OCI-M2 (cell line): ENCODE data around the gene TUBB3.
A peak's percentile ranks its signal among the peaks of the same experiment; 100 is the strongest.
"Not testable (repeated sequence)": the region's sequence is repeated elsewhere in the genome, so short reads cannot be mapped to it uniquely, and the experiment has no call there.

Experiments
- DNase-seq: peaks from one replicate; lab custom pipeline; 2025; ENCODE audit not compliant: unreplicated experiment; lab: John Stamatoyannopoulos, UW

The TUBB3 gene

GRCh38 chr16:89917773-89918452, 5.2 kb upstream of the TUBB3 start:
- DNase-seq: no peak

- DNase-seq: peak; percentile 30
These were observed 4.4 kb upstream of the TUBB3 start, which contains the start of gene MC1R for GRCh38 chr16:89918453-89919347. Gene MC1R (plus strand): TSS chr16:89918862. CDS start chr16:89919259, 397 bp downstream.

- no peak for DNase-seq
These were observed 3.4 kb upstream of the TUBB3 start for GRCh38 chr16:89919535-89920406.

- DNase-seq: no peak
These were observed 2.4 kb upstream of the TUBB3 start for GRCh38 chr16:89920723-89921122.

DNA sequence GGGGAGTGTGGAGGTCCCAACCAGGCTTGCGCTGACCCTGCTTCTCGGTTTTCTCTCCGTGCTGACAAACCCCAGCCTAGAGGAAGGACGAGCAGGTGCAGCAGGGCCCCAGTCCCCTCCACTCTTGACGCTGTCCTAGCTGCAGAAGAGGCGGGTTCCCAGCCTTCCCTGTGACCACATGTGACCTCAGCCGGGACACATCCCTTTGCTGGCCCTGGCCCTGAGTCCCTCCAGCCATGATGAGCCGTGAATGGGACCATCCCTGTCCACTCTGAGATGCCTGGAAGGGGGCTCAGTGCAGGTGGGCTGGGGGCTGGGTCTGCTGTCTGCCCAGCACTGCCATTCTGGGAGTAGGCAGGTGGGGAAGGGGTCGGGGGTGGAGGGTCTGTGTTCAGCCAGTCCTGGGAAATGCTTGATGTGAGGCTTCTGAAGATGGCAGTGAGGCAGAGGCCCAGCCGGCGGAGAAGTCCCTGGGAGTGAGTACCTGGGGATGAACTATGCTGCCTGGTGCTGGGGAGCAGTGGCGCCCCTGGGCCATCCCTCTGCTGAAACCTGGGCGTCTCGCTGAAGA, 1.9 kb upstream of the TUBB3 start:
- DNase-seq: no peak

DNA sequence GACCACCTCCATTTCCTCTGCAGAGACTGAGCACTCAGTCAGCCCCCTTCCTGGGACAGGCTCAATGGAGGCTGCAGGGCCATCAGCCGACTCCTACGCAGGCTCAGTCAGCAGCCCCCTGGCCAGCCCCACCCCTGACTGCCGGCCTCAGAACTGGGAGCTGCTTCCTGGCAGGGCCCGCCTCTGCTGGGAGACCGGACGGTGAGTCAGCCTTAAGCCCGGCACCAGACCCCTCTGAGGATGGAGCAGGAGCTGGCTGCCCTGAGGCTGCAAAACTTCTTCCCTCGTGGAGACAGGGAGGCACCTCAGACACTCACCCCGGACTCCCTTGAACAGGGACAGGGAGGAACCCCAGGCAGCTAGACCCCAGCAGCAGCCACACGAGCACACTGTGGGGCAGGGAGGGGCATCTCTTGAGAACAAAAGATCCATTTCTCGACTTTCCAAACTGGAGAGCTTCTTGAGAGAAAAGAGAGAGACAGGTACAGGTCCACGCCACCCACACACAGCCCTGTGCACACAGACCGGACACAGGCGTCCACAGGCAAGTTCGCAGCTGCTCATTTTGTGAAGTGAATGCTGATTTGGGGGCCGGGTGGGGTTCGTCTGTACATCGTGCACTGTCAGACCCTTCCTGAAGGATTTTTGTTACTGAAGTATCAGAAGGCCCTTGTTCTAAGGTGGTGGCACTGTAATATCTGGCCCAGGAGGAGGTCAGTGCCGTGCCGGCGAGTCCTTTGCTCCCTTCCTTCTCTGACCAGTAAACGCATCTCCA, 1.3 kb upstream of the TUBB3 start:
- peak; percentile 24 for DNase-seq

DNA sequence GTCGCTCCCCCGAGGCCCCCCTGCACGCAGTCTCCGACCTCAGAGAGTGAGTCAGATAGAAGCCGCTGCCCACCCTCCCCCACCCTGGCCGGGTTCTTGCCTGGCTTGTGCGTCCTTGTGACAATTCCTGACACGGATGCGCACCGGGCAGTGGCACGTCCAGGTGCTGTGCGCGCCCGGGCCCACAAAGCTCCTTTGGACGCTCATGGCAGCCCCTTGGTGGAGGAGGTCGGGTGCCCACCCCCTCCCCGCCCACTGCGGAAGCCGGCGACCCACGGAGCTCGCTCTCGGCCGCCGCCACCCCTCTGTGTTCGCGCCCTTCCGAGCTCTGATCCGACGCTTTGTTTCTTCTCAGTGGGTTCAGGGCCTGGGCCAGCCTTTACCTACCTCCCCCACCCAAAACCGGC, 662 bp upstream of the TUBB3 start:
- DNase-seq: no peak

- no peak for DNase-seq
These were observed 626 bp downstream of the TUBB3 start for GRCh38 chr16:89923640-89924296.

DNA sequence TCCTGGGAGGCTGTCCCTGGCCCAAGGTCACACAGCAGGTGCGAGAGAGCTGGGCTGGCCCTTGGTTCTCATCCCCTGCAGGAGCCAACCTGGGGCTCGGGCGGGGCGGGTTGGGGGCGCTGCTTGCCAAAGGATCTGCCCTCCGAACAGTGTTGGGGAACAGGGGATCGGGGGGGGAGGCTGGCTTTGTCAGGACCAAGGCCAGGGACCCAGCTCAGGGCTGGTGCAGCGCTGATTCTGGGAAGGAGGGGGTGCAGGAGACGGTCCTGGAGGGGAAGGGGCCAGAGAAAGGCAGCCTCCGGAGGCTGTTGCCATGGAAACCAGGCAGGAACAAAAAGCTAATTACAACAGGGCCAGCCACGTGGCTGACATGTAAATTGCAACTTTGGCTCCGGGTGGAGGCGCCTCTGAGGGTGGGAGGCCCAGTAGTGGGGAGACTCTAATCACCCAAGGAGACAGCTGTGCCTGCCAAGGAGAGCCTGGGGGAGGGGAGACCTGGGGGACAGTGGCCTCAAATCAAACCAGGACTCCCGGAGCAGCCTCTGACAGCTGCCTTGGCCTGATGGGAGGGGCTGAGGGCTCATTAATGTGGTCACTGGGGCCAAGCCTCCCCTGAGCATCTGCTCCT, 1.3 kb downstream of the TUBB3 start:
- DNase-seq: no peak

DNA sequence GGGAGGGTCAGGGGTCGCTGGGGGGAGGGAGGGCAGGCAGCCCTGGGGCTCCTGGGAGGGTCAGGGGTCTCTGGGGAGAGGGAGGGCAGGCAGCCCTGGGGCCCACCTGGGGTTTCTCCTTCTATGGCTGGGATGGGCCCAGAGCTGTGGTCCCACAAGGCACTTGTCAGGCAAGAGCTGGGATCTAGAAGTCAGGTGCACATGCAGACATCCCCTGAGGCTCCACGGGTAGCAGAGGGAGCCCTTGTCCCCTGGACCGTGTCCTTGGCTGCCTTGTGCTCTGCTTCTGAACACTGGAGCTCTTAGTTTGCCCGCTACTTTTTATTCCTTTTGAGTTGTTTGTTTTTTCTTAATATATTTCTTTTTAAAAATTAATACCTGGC, 1.8 kb downstream of the TUBB3 start:
- no peak for DNase-seq

- no peak for DNase-seq
These were observed 2.5 kb downstream of the TUBB3 start for GRCh38 chr16:89925596-89926079.

DNA sequence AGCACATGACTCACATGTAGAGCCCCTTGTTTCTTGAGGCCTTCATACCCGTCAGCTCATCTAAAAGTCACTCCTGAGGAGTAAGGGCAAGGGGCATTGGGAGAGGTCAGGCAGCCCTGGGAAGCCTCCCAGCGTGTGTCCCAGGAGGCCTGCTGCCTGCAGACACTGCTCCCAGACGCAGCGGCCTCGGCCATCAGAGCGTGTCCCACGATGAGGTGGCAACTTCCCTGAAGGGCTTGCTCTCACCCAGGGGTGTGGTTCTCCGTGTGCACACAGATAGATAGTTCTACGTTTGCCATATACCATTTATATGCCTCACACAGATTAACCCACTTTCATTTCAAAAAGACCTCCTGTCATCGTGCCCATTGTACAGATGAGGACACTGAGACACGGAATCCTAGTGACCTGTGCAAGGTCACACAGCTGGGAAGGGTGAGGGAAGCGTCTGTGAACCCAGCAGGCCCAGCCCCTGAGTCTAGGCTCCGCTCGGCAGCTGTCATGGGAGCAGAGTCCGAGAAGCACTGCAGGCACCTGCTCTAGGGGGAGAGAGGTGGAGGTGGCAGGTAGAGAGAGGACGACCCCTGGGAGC, 8.3 kb downstream of the TUBB3 start:
- no peak for DNase-seq

GRCh38 chr16:89931964-89932363, 8.8 kb downstream of the TUBB3 start:
- DNase-seq: no peak

GRCh38 chr16:89934019-89934418, 10.9 kb downstream of the TUBB3 start:
- not testable (repeated sequence) for DNase-seq

- DNase-seq: no peak
These were observed 11.7 kb downstream of the TUBB3 start for GRCh38 chr16:89934611-89935553.

DNA sequence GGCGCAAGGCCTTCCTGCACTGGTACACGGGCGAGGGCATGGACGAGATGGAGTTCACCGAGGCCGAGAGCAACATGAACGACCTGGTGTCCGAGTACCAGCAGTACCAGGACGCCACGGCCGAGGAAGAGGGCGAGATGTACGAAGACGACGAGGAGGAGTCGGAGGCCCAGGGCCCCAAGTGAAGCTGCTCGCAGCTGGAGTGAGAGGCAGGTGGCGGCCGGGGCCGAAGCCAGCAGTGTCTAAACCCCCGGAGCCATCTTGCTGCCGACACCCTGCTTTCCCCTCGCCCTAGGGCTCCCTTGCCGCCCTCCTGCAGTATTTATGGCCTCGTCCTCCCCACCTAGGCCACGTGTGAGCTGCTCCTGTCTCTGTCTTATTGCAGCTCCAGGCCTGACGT, 12.5 kb downstream of the TUBB3 start:
- DNase-seq: not testable (repeated sequence)

- no peak for DNase-seq
These were observed 12.9 kb downstream of the TUBB3 start for GRCh38 chr16:89936034-89936433.

DNA sequence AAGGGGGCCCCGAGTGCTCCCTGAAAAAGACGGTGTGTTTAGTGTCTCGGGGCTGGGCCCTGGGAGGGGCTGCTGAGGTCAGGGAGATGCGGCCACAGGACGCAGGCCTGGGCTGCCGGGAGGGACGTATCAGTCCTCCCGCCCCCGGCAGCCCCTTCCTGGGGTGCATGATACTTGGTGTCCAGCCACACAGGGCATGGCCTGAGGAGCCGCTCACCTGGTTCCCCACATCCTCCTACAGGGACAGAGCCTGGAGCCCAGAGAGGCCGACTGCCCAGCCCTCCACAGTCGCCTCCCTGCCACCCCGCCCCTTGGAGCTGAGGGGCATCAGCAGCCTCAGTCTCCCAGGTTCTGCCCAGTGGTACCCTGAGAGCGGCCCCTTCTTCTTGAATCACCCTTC, 13.4 kb downstream of the TUBB3 start:
- no peak for DNase-seq
